Glomerular endothelial cell (primary cell): ENCODE measurements around the gene DDAH2. TPM values are rescaled to one million over a fixed set of nuclear protein-coding genes. Genes with fewer than 3 reads are reported as not detected.

Experiments
- DNase-seq: peaks from one replicate; pipeline ENCODE4 v3.0.0-alpha.2; 2011; ENCODE audit warnings: low read depth, low spot score; ENCODE audit errors: extremely low read depth
- total RNA-seq: library from RNA; depleted of rRNA; stranded (reverse); fragments of >200 nt; gene quantifications from 2 replicates; pipeline ENCODE4 v1.2.3, GENCODE V29; 2015

Gene DDAH2
- 110 and 138 TPM in 2 replicates for total RNA-seq

- DNase-seq = no peak
These were observed at the start of gene DDAH2 for GRCh38 chr6:31728767-31729514. TSS of gene DDAH2 (minus strand) at chr6:31729299. CDS start at chr6:31729161, 138 bp downstream.

GRCh38 chr6:31778193-31778592 lies 49.1 kb upstream of the DDAH2 start:
- no peak for DNase-seq

GRCh38 chr6:31777667-31778050 lies 48.6 kb upstream of the DDAH2 start:
- DNase-seq = no peak

GRCh38 chr6:31776989-31777666 lies 48.0 kb upstream of the DDAH2 start, which contains the start of gene VWA7:
TSS of gene VWA7 (minus strand) at chr6:31777328. CDS start at chr6:31776779, 549 bp downstream.
- no peak for DNase-seq

GRCh38 chr6:31776485-31776988 lies 47.4 kb upstream of the DDAH2 start:
- DNase-seq = no peak

- DNase-seq = no peak
These were observed 46.8 kb upstream of the DDAH2 start for GRCh38 chr6:31775633-31776484.

GRCh38 chr6:31775184-31775583 lies 46.1 kb upstream of the DDAH2 start:
- DNase-seq = no peak

GRCh38 chr6:31771992-31772358 lies 42.9 kb upstream of the DDAH2 start:
- no peak for DNase-seq

- no peak for DNase-seq
These were observed 41.8 kb upstream of the DDAH2 start for GRCh38 chr6:31770860-31771259.

- no peak for DNase-seq
These were observed 40.7 kb upstream of the DDAH2 start for GRCh38 chr6:31769684-31770371.

- no peak for DNase-seq
These were observed 39.5 kb upstream of the DDAH2 start for GRCh38 chr6:31768363-31769257.

GRCh38 chr6:31767096-31767645 lies 38.1 kb upstream of the DDAH2 start:
- DNase-seq = no peak

GRCh38 chr6:31765910-31766794 lies 37.1 kb upstream of the DDAH2 start:
- no peak for DNase-seq

GRCh38 chr6:31765559-31765909 lies 36.4 kb upstream of the DDAH2 start:
- DNase-seq = no peak

- DNase-seq = no peak
These were observed 35.1 kb upstream of the DDAH2 start for GRCh38 chr6:31764198-31764597.

- DNase-seq = no peak
These were observed 34.5 kb upstream of the DDAH2 start for GRCh38 chr6:31763619-31763940.

- DNase-seq = no peak
These were observed 33.9 kb upstream of the DDAH2 start for GRCh38 chr6:31762878-31763618.

GRCh38 chr6:31762356-31762755 lies 33.3 kb upstream of the DDAH2 start, which contains the start of gene SAPCD1:
TSS of gene SAPCD1 (plus strand) at chr6:31762656. CDS start at chr6:31763055, 399 bp downstream.
- no peak for DNase-seq
